SKM-1 treated with dmso at 0.1 percent for 144 hours (cell line): Measurements from ENCODE around the gene FIBCD1.
"Not testable (repeated sequence)": the region's sequence is repeated elsewhere in the genome, so short reads cannot be mapped to it uniquely, and the experiment has no call there.

ENCODE experiments used
- DNase-seq: peaks from one replicate; lab custom pipeline; 2025; ENCODE audit not compliant: unreplicated experiment; lab: John Stamatoyannopoulos, UW

Gene FIBCD1

DNA sequence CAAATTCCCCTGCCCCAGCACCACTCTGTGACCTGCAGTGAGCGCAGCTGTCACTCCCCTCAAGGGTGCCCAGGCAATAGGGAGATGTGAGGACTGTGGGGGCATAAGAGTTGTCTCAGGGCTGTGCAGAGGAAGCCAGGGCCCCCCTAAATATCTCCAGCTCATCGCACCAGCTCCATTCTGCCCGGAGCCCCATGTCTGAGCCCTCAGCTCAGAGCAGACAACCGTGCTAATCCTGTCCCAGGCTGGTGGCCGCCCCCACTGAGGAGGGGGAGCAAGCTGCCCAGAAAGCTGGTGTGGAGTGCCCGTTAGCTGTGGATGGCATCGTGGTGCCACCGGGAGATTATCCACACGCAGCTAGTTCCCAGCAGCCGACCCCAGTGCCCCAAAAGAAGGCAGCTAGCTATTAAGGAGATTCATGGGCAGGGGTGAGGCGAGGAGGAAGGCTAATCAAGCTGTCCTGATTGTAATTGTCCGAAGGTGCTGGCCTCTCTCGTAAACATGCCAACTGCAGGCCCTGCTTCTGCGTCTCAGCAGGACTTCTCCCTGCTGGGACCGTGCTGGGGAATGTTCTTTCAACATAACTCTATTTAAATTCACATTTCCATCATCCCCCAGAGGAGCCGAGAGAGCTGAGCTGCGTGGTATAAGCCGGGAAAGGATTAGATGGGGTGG lies 17.0 kb upstream of the FIBCD1 start:
- DNase-seq, result no peak

- not testable (repeated sequence) for DNase-seq
Observed at GRCh38 chr9:130954925-130955324, 15.9 kb upstream of the FIBCD1 start.

DNA sequence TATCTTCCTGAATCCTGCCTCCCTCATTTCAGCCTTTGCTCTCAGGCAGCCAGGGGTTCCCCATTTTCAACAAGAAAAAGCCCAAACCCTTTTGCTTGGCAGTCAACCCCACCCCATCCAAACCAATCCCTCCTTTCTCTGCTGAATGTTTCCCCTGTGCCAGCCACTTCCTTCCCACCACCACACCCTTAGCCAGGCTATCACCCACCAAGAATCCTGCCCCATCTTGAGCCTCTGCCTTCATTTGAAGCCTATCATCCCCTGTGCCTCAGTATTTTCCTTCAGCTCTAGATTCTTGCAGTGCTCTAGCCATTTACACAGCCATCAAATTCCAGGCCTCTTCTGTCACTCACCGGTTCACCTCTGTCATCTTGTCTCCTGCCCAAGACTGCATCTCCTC lies 15.3 kb upstream of the FIBCD1 start:
- DNase-seq, result no peak

- DNase-seq, result no peak
Observed at GRCh38 chr9:130952065-130952762, 13.2 kb upstream of the FIBCD1 start.

- DNase-seq, result no peak
Observed at GRCh38 chr9:130950039-130950311, 10.9 kb upstream of the FIBCD1 start.

- DNase-seq, result no peak
Observed at GRCh38 chr9:130949188-130950038, 10.4 kb upstream of the FIBCD1 start.

GRCh38 chr9:130948266-130948665 lies 9.2 kb upstream of the FIBCD1 start:
- no peak for DNase-seq

DNA sequence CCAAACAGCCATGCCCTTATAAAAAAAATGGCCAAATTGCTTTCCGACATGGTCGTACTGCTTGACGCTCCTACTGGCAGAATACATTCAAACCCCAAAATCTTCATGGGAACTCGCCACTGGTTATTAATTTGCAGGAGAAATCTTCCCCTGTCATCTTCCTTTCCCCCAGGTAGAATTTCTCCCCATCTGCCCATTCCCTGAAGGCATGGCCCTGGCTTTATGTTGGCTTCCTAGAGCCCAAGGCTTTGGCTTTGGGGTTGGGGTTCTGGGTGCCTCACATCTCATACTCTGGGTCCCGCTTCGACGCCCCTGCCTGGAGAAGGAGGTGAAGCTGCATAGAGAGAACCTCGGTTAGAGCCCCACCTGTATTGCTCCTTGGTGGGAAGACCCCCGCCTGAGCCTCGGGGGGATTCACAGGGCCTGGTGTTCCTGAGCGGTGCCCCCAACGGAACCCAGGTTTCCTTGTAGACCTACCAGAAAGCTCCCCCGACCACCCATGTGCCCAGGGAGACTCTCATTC lies 8.6 kb upstream of the FIBCD1 start:
- DNase-seq, result no peak

DNA sequence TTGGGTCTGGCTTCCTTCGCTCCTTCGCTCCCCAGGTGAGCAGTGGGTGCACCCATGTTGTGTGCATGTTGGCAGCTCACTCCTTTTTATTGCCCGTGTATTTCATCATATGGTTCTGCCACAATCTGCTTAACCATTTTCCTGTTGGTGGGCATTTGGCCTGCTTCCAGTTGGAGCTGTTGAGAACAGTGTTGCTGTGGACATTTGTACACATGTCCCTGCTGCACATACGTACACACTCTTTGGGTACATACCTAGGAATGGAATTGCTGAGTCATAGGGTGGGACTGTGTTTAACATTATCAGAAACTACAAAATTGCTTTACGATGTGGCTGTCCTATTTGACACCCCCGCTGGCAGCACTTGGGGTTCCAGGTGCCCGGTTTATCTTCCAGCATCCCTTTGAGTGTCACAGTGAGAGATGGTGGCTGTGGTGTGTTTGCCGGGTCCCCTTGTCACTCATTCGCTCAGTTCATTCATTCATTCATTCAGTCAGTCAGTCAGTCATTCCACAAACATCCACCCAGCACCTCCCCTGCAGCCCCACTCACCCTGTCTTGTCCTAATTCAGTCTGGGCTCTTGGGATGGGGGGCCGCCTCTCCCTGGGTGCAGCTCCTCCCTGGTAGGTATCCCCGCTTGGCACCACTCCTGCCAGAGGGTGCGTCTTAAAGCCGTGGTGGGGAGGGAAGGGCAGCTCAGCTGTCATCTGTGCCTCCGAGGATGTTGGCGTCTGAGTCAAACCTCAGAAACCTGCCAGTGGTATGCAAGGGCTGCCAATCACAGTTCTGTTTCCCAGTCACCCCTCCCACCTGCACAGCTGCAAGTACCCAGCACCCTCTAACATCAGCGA lies 7.9 kb upstream of the FIBCD1 start:
- DNase-seq, result no peak

DNA sequence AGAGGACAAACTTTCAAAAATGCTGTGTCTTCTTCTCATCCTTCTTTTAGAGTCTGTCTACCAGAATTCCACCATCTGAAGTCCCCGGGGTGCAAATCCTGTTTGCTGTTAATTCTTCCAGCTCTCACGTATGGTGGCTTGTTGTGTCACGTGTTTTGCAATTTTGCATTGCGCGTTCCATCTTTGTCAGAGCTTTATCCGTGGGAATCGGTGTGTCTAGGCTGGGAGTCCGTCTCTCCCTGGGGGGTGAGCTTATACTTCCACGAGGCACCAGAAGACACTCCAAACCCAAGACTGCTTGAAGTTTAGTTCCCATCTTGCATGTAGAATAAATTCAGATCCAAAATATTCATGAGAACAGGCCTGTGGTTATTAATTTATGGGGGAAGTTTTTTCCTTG lies 6.1 kb upstream of the FIBCD1 start:
- DNase-seq, result no peak

GRCh38 chr9:130944510-130945058 lies 5.5 kb upstream of the FIBCD1 start:
- DNase-seq, result no peak

GRCh38 chr9:130943777-130944176 lies 4.7 kb upstream of the FIBCD1 start:
- DNase-seq, result no peak

DNA sequence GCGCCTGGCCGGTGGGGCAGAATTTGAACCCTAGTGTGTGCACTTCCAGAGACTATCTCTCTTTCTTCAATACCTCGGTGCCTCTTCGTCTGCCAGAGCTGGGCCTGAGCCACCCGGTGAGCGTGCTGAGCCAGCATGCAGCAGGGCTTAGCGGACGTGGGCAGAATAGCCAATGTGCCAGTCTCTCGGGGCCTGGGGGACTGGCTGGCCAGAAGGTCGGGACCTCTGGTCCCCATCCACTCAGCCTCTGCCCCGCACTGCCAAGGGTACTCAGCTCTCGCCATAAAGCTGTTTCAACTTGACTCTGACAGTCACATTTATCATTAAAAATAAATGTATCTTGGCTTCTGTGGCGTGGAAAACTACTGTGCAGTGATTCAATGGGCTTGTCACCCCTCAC lies 4.2 kb upstream of the FIBCD1 start:
- no peak for DNase-seq

DNA sequence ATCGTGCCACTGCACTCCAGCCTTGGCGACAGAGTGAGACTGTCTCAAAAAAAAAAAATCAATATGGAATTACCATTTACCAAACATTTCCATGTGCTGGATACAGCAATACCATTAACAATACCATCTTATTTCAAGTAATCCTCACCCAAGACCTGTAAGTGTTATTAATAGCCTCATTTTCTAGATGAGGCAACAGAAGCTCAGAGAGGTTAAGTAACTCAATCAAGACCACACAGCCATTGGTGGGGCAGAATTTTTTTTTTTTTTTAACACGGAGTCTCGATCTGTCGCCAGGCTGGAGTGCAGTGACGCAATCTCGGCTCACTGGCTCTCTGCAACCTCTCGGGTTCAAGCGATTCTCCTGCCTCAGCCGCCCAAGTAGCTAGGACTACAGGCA lies 3.6 kb upstream of the FIBCD1 start:
- no peak for DNase-seq

GRCh38 chr9:130942084-130942483 lies 3.0 kb upstream of the FIBCD1 start:
- no peak for DNase-seq

GRCh38 chr9:130940693-130941576 lies 1.9 kb upstream of the FIBCD1 start:
- peak; percentile 23 for DNase-seq

DNA sequence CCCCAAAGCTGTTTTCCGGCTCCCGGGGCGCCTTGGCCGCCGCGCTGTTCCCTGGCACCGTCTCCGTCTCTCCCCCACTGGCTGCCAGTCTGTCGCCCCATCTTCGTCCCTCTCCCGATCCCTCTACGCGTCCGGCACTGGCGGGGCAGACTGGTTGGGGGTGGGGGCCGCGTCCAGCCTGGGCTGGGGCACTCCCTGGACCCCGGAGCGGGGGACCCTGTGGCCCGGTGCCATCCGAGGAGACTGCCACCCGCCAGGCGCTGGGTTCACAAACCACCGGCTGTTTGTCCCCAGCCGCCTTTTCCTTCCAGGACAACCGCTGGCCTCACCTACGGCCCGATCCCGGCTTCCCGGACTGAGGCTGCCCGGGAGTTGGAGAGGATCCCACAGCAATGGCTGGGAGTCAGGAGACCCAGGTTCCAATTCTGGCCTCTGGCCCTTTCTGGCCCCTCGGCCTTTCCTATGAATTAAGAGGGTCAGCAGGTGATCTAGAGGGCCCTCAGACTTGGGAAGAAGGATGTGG lies 1.0 kb upstream of the FIBCD1 start:
- DNase-seq, result no peak

DNA sequence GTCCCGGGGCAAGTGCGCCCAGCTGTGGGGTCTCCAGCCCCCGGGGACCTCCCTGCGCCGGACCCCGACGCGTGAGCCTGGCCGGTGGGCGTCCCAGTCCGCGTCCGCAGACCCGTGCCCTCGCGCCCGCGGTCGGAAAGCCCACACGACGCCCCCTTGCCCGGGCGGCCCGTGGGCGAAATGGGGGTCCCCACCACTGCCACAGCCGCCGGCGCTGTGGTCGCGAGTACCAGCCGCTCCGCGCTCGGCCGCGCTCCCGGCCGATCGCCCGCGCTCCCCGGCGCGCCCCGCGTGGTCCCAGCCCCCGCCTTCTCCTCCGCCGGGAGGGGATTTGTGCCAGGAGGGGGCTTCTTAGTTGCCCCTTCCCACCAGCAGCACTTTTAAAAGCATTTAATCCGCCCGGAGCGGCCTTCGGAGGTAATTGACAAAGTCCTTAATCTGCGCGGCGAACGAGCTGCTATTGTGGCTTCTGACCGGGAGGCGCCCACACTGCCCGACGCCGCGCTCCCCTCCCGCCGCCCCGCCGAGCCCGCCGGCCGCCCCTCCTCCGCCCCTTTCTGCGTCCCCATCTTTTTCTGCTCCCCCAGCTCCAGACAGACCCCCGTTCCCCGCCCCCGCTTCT lies 469 bp upstream of the FIBCD1 start:
- no peak for DNase-seq

- no peak for DNase-seq
Observed at GRCh38 chr9:130938184-130938651, 829 bp downstream of the FIBCD1 start.
